Esophagus muscularis mucosa (tissue), 4 donors: ENCODE measurements around the gene HPS1. TPM values are rescaled to one million over a fixed set of nuclear protein-coding genes. Genes with fewer than 3 reads are reported as not detected.

ENCODE experiments used
- DNase-seq: peaks from one replicate; pipeline ENCODE4 v3.0.0-alpha.2; 2017; ENCODE audit errors: extremely low spot score
- H3K27ac ChIP-seq, 4 donors: fragments of 200-600 bp; sonication (generic); replicated peaks in 1 of 4; 1 replicate in 3 of 4; 2 replicates in 1 of 4; pipeline ENCODE4 v1.5.1; 2016 to 2019; ENCODE audit warnings: mild to moderate bottlenecking in 1 of 4
- H3K27me3 ChIP-seq, 4 donors: fragments of 200-600 bp; sonication (generic); one replicate each; pipeline versions ENCODE4 v1.5.1 to v1.6.0; 2016 to 2019
- H3K36me3 ChIP-seq, 4 donors: fragments of 200-600 bp; sonication (generic); one replicate each; pipeline ENCODE4 v1.5.1; 2016 to 2019
- H3K4me1 ChIP-seq, 4 donors: fragments of 200-600 bp; sonication (generic); one replicate each; pipeline ENCODE4 v1.5.1; 2016 to 2019
- H3K4me3 ChIP-seq, 4 donors: fragments of 200-600 bp; sonication (generic); 1 replicate in 2 of 4; 2 replicates in 2 of 4; pipeline ENCODE4 v1.5.1; 2016 to 2019; ENCODE audit warnings: mild to moderate bottlenecking in 4 of 4, moderate library complexity in 1 of 4
- H3K9me3 ChIP-seq, 4 donors: fragments of 200-600 bp; sonication (generic); 1 replicate in 3 of 4; 2 replicates in 1 of 4; pipeline ENCODE4 v1.5.1; 2016 to 2019
- EP300 ChIP-seq: sonication (generic); formaldehyde crosslinking; IDR thresholded peaks from one replicate; pipeline ENCODE4 v1.6.1; 2017; ENCODE audit warnings: antibody characterized with exemption
- POLR2A ChIP-seq: fragments of 450-650 bp; IDR thresholded peaks from one replicate; pipeline ENCODE4 v1.6.1; 2017; ENCODE audit warnings: antibody characterized with exemption, moderate library complexity, mild to moderate bottlenecking, low read depth
- POLR2AphosphoS5 ChIP-seq, 2 donors: sonication (generic); formaldehyde crosslinking; IDR thresholded peaks; one replicate each; pipeline ENCODE4 v1.6.1; 2017; ENCODE audit warnings: antibody characterized with exemption in 2 of 2
- WGBS: methylation state at CpG from one replicate; pipeline ENCODE4 v1.1.5; 2018; 5-methylcytosine and 5-hydroxymethylcytosine counted together
- intact Hi-C: fragments of 100-400 bp; cut with DNase I; formaldehyde crosslinking; loops from one replicate; pipeline ENCODE4 v1.15.1; 2023
- total RNA-seq, 4 donors: library from RNA; depleted of rRNA; stranded (reverse); fragments of >200 nt; gene quantifications; one replicate each; pipeline versions ENCODE4 v1.1.0 to v1.2.1, GENCODE V29; 2016
- TF ChIP-seq, protein P1 (sequence below), 3 experiments: fragments of 200-600 bp in 2 of 3; fragments of 450-650 bp in 1 of 3; sonication (generic) in 2 of 3; IDR thresholded peaks; one replicate each; pipeline ENCODE4 v1.5.1; 2017 to 2019; ENCODE audit warnings: antibody characterized with exemption in 3 of 3, mild to moderate bottlenecking in 2 of 3, moderate library complexity in 1 of 3

Gene HPS1
- total RNA-seq, 4 donors from 2014 or later, result 49.7 to 76.1 (median 63.7) TPM

DNA sequence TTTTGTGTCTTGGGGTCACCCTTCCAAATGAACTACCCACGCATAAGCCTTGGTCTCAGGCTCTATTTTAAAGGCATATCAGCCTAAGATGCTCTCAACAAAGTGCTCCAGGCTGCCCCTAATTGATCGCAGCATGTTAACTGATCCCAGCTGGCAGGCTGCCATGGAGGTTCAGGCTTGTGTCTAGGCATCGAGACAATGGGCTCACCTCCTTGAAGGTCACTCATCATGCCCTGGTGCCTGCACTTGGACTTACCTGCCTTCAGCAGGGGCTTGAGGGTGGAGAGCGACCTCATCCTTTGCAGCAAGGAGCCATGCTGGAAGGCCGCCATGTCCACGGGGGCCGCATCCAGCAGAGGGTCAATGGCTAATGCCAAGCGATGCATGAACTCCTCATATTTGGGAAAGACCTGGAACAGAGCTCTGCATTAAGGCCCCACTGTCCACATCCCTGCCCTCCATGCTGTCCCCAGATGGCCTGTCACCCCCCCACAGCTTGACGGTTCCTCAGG, 49.6 kb downstream of the HPS1 start:
- 94% methylated on average over 7 of the region's 9 CpGs for WGBS
- intact Hi-C loops, result no loop called here
- Histone ChIP-seq H3K27me3 (no peaks in the 10 kb centered on the region), H3K4me3 (no peak overlapping the region), H3K9me3 (no peaks in the 10 kb centered on the region), H3K4me1 (peaks cover 0 to 3% (median under 1%) of the 10 kb centered on the region in 4 donors), H3K36me3 (peaks cover 0 to 77% (median 48%) of the 10 kb centered on the region in 4 donors), H3K27ac (no peak overlapping the region)
- no peak for DNase-seq
- TF ChIP-seq, protein P1, sequence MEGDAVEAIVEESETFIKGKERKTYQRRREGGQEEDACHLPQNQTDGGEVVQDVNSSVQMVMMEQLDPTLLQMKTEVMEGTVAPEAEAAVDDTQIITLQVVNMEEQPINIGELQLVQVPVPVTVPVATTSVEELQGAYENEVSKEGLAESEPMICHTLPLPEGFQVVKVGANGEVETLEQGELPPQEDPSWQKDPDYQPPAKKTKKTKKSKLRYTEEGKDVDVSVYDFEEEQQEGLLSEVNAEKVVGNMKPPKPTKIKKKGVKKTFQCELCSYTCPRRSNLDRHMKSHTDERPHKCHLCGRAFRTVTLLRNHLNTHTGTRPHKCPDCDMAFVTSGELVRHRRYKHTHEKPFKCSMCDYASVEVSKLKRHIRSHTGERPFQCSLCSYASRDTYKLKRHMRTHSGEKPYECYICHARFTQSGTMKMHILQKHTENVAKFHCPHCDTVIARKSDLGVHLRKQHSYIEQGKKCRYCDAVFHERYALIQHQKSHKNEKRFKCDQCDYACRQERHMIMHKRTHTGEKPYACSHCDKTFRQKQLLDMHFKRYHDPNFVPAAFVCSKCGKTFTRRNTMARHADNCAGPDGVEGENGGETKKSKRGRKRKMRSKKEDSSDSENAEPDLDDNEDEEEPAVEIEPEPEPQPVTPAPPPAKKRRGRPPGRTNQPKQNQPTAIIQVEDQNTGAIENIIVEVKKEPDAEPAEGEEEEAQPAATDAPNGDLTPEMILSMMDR (IDR thresholded peaks at IDR 0.05), result no peak
- TF ChIP-seq POLR2AphosphoS5 (IDR thresholded peaks at IDR 0.05) (no peak), EP300 (no peak), POLR2A (no peak)

DNA sequence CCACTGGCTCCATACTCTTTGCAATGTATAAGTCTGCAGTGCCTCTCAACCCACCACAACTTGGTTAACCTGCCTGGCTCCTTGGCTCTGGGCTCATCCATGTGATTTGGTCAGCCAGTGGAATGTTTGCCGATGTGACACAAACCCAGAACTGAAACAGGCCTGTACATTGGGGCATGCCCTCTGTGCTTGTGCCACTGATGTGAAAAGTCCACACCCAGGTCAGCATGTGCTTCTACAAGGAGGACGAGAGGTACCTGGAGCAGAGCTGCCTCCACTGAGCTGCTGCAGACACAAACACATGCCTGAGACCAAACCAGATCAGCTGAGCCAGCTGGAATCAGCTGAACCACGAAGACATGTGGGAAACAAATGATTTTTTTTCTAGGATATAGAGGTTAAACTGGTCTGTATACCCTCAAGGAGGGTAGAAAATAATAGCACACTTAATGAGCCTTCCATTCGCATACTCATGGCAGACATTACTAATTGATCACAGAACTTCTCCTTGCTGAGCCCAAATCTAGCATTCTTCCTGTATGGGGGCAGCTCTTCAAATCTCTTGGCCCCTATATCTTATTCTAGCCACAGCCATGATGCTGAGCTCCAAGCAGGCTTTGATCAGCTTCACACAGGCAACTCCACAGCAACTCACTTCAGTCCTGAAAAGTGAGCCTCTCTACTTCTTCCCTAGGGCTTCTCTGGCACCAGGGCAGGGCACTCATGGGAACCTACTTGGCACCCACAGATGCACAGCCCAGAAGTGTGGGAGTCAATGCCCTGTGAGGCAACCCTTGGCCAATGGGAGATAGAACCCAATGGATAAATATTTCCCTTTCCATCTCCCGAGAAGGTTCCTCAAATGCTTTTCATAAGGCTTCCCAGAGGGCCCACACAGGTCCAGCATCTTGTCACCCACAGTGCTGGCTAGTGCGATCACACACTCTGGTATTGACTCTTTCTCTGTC, 50.4 kb downstream of the HPS1 start:
- H3K27ac ChIP-seq, result no peak overlapping the region
- peaks cover 0 to 78% (median 48%) of the 10 kb centered on the region in 4 donors for H3K36me3 ChIP-seq
- no peak for TF ChIP-seq POLR2A
- no peaks in the 10 kb centered on the region for H3K27me3 ChIP-seq
- WGBS, result 95% methylated on average over 5 of the region's 6 CpGs
- no peak for DNase-seq
- intact Hi-C loops, result no loop called here
- no peak overlapping the region for H3K4me3 ChIP-seq
- H3K4me1 ChIP-seq, result peaks cover 0 to 10% (median 4%) of the 10 kb centered on the region in 4 donors
- no peaks in the 10 kb centered on the region for H3K9me3 ChIP-seq

DNA sequence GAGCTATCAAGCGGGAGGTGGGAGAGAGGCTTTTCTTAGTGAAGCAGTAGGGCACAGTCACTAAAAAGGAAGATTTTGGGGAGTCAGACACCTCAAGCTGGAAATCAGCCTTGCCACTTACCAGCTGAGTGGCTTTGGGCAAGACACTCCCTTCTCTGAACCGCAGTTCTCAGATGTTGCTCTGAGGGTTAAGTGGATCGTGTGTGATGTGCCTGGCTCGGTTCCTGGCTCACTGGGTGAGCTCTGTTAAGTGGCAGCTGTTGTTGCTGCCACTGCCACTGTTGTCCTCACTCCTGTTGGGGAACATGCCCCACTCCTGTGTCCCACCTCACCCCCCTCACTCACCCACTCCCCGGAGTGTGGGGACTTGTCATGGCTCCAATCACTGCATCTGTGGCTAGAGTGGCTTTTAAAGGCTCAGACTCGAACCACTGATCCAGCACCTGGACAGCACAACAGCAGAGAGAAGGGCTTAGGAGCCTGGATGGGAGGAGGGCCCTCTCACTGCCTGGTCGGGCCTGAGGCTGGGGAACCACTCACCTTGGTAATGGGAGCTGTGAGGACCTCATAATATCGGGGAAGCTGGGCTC, 51.8 kb downstream of the HPS1 start:
- TF ChIP-seq POLR2A (no peak), EP300 (no peak), POLR2AphosphoS5 (IDR thresholded peaks at IDR 0.05) (no peak)
- TF ChIP-seq, protein P1 (IDR thresholded peaks at IDR 0.05), result no peak
- H3K27me3 ChIP-seq, result no peaks in the 10 kb centered on the region
- WGBS, result 88% methylated on average over 7 of the region's 8 CpGs
- DNase-seq, result no peak
- no peak overlapping the region for H3K27ac ChIP-seq
- no peak overlapping the region for H3K4me3 ChIP-seq
- peaks cover 0 to 11% (median 4%) of the 10 kb centered on the region in 4 donors for H3K4me1 ChIP-seq
- H3K36me3 ChIP-seq, result peaks cover 0 to 70% (median 50%) of the 10 kb centered on the region in 4 donors
- intact Hi-C loops, result no loop called here
- H3K9me3 ChIP-seq, result no peaks in the 10 kb centered on the region

DNA sequence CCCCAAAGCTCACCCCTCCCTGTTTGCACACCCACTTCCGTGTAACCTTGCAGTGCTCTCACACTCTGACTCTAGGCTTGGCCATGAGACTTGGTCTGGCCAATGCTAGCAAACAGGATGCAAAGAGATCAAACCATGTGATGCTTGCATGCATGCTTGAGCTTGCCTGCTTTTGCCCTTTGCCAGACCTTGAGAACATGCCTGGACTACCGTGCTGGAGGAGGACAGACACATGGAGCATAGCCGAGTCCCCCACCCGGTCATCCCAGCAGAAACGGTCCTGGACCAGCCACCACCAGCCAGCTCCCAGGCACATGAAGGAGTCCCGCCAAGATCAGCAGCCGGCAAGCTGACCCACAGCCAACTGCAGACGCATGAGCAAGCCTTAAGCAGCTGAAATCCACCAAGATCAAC, 55.1 kb downstream of the HPS1 start:
- Histone ChIP-seq H3K27me3 (no peaks in the 10 kb centered on the region), H3K9me3 (no peaks in the 10 kb centered on the region), H3K36me3 (peaks cover 0 to 55% (median 31%) of the 10 kb centered on the region in 4 donors), H3K27ac (no peak overlapping the region), H3K4me3 (no peak overlapping the region), H3K4me1 (peaks cover 0 to 11% (median 4%) of the 10 kb centered on the region in 4 donors)
- intact Hi-C loops, result no loop called here
- DNase-seq, result no peak
- TF ChIP-seq POLR2AphosphoS5 (IDR thresholded peaks at IDR 0.05), result no peak
- TF ChIP-seq, protein P1 (IDR thresholded peaks at IDR 0.05), result no peak
- TF ChIP-seq POLR2A, result no peak
- no peak for TF ChIP-seq EP300
- WGBS, result 67% methylated on average over 3 of the region's 8 CpGs

DNA sequence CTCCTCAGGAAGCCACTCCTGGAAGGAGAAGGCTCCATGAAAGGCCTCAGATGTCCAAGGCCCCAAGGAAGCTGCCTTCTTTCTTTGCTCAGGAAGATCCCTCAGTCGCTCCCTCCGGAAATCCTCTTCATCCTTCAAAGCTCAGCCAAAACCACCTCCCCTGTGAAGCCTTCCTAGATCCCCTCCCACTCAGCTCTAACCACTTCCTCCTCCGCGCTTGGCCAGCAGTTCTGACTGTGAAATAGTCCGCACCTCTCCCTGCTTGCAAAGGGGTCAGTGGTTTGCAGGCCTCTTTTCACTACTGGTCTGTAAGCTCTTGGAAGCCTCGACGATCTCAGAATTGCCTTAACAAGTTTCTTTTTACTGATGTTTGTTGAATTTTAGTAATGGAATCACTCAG, 55.7 kb downstream of the HPS1 start:
- Histone ChIP-seq H3K9me3 (no peaks in the 10 kb centered on the region), H3K27me3 (no peaks in the 10 kb centered on the region), H3K4me1 (peaks cover 0 to 11% (median 4%) of the 10 kb centered on the region in 4 donors), H3K4me3 (no peak overlapping the region), H3K27ac (no peak overlapping the region), H3K36me3 (peaks cover 0 to 51% (median 30%) of the 10 kb centered on the region in 4 donors)
- whole genome bisulfite sequencing, result 84% methylated on average over 7 of the region's 7 CpGs
- intact Hi-C loops, result no loop called here
- TF ChIP-seq POLR2A, result no peak
- TF ChIP-seq, protein P1 (IDR thresholded peaks at IDR 0.05), result no peak
- TF ChIP-seq EP300, result no peak
- no peak for TF ChIP-seq POLR2AphosphoS5 (IDR thresholded peaks at IDR 0.05)
- no peak for DNase-seq
